Measurements from ENCODE around the gene COL25A1.

- TF ChIP-seq CTCF (IDR thresholded peaks at IDR 0.05) (peak in 5 of 6 experiments; percentile 20 to 68 (median 47)), POLR2A (IDR thresholded peaks at IDR 0.05) (no peak)
These were observed 4.0 kb downstream of the COL25A1 start for GRCh38 chr4:109298279-109299010.
